Pancreas (tissue), 10 donors: ENCODE measurements around the gene LMO1. TPM values are rescaled to one million over a fixed set of nuclear protein-coding genes. Genes with fewer than 3 reads are reported as not detected.
A peak's percentile ranks its signal among the peaks of the same experiment; 100 is the strongest.

Experiments used
- ATAC-seq, 4 donors: fragments of 200-7000 bp; cut with Tn5 transposase; one replicate each; pipeline versions ENCODE4 v1.8.0 to v1.9.1; 2020; ENCODE audit warnings: mild to moderate bottlenecking in 4 of 4, moderate library complexity in 4 of 4
- DNase-seq, 6 donors: peaks; one replicate each; pipeline ENCODE4 v3.0.0-alpha.2; 2020
- FAIRE-seq: peaks from 2 replicates; lab custom pipeline; 2012; peaks lifted over from hg19 to GRCh38; lab: Jason Lieb, UNC
- H3K27ac ChIP-seq, 4 donors: fragments of 200-600 bp; sonication (generic); 1 replicate in 3 of 4; 2 replicates in 1 of 4; pipeline versions ENCODE4 v1.5.0 to v1.8.0; 2020
- H3K27me3 ChIP-seq, 4 donors: fragments of 200-600 bp; one replicate each; pipeline ENCODE4 v1.8.0; 2021
- H3K36me3 ChIP-seq, 3 donors: fragments of 200-600 bp; sonication (generic) in 1 of 3; one replicate each; pipeline versions ENCODE4 v1.5.0 to v1.8.0; 2020 to 2021
- H3K4me1 ChIP-seq, 3 donors: fragments of 200-600 bp; one replicate each; pipeline ENCODE4 v1.8.0; 2021
- H3K4me3 ChIP-seq, 4 donors: fragments of 200-600 bp; sonication (generic) in 2 of 4; one replicate each; pipeline versions ENCODE4 v1.5.0 to v1.8.0; 2020 to 2021
- H3K9me3 ChIP-seq, 4 donors: fragments of 200-600 bp; one replicate each; pipeline ENCODE4 v1.8.0; 2021
- CTCF ChIP-seq, 4 donors: fragments of 200-600 bp; sonication (generic) in 3 of 4; IDR thresholded peaks; one replicate each; pipeline versions ENCODE4 v1.5.0 to v1.8.0; 2021; ENCODE audit warnings: antibody characterized with exemption in 4 of 4
- WGBS, 2 donors: extraction: QIAGEN DNeasy Blood & Tissue Kit; methylation state at CpG; one replicate each; pipeline ENCODE4 v1.1.7; 2013; 5-methylcytosine and 5-hydroxymethylcytosine counted together
- intact Hi-C, 3 donors: fragments of 100-400 bp; cut with DNase I; formaldehyde crosslinking; loops; one replicate each; pipeline versions ENCODE4 v1.11.1 to v1.14.2; 2022
- polyA plus RNA-seq, 2 donors: library from polyadenylated mRNA; stranded (reverse); fragments of 200-250 nt; gene quantifications; one replicate each; pipeline ENCODE4 v1.2.3, GENCODE V29; 2013
- total RNA-seq, 6 donors: library from RNA; stranded (reverse); fragmentation: NEBNext Ultra II Directional in 4 of 6; extraction: Animal tissue kit (Norgen Biotek cat#: 25700) in 4 of 6; gene quantifications; one replicate each; pipeline versions ENCODE4 v1.2.1 to v1.2.4, GENCODE V29; 2021 to 2023
- donor health status: healthy with polysubstance abuse.
- donor health status: DM: no; HTN: no; CAD: no; lungs with moderate emphysema.
- donor health status: DM: no; HTN: no; CAD: no.
- donor health status: control.
- donor health status: control.
- donor health status: Bipolar disorder and iron deficiency.
- donor health status: DM: yes; HTN: yes; CAD: no.
- donor health status: DM: no; HTN: no; CAD: no.
- donor health status: DM: no; HTN: no; CAD: no.
- donor health status: DM: yes; HTN: yes; CAD: no.

Gene LMO1
- total and polyA plus RNA-seq, 8 donors, result 0.14 to 6.8 (median 0.61) TPM

GRCh38 chr11:8192016-8192895 lies 71.4 kb downstream of the LMO1 start:
- no peaks in the 10 kb centered on the region for H3K9me3 ChIP-seq
- H3K27ac ChIP-seq, result no peak overlapping the region
- peak; percentile 76 to 87 (median 80) for TF ChIP-seq CTCF (IDR thresholded peaks at IDR 0.05)
- no peak overlapping the region for H3K4me3 ChIP-seq
- peaks cover 0 to 2% (median 0%) of the 10 kb centered on the region in 4 donors for H3K27me3 ChIP-seq
- H3K36me3 ChIP-seq, result no peaks in the 10 kb centered on the region
- ATAC-seq (peak; percentile 83 to 97 (median 96)), DNase-seq (peak in 5 of 6 donors; percentile 37 to 78 (median 68)), FAIRE-seq (no peak)
- H3K4me1 ChIP-seq, result no peaks in the 10 kb centered on the region
- 65 to 66% methylated on average over 19 of the region's 19 CpGs for WGBS, 2 donors
- intact Hi-C loops, result loop anchor here in 1 of 3 donors (10.0 kb wide), 1 partner anchor 373 kb away; no protein-coding TSS in a partner anchor

GRCh38 chr11:8190431-8190830 lies 73.2 kb downstream of the LMO1 start:
- TF ChIP-seq CTCF (IDR thresholded peaks at IDR 0.05), result no peak
- no peak overlapping the region for H3K27ac ChIP-seq
- no peak for FAIRE-seq
- no peaks in the 10 kb centered on the region for H3K36me3 ChIP-seq
- no peak for DNase-seq
- H3K4me1 ChIP-seq, result no peaks in the 10 kb centered on the region
- peaks cover 0 to 2% (median 0%) of the 10 kb centered on the region in 4 donors for H3K27me3 ChIP-seq
- no peak overlapping the region for H3K4me3 ChIP-seq
- ATAC-seq, result no peak
- WGBS, 2 donors, result 43 to 50% methylated on average over 2 of the region's 2 CpGs
- no peaks in the 10 kb centered on the region for H3K9me3 ChIP-seq
- intact Hi-C loops, result loop anchor here in 1 of 3 donors (10.0 kb wide), 1 partner anchor 374 kb away; no protein-coding TSS in a partner anchor

GRCh38 chr11:8186429-8186828 lies 77.2 kb downstream of the LMO1 start:
- Histone ChIP-seq H3K9me3 (no peaks in the 10 kb centered on the region), H3K36me3 (no peaks in the 10 kb centered on the region), H3K4me3 (no peak overlapping the region), H3K4me1 (no peaks in the 10 kb centered on the region), H3K27me3 (peaks cover 0 to 2% (median 0%) of the 10 kb centered on the region in 4 donors), H3K27ac (no peak overlapping the region)
- FAIRE-seq, result no peak
- intact Hi-C loops, result no loop called here
- no peak for TF ChIP-seq CTCF (IDR thresholded peaks at IDR 0.05)
- no peak for DNase-seq
- ATAC-seq, result no peak
- 76 to 85% methylated on average over 2 of the region's 2 CpGs for WGBS, 2 donors

- Histone ChIP-seq H3K27me3 (peaks cover 0 to 2% (median 0%) of the 10 kb centered on the region in 4 donors), H3K4me3 (no peak overlapping the region), H3K9me3 (no peaks in the 10 kb centered on the region), H3K27ac (no peak overlapping the region), H3K36me3 (no peaks in the 10 kb centered on the region), H3K4me1 (no peaks in the 10 kb centered on the region)
- intact Hi-C loops, result no loop called here
- FAIRE-seq, result no peak
- no peak for TF ChIP-seq CTCF (IDR thresholded peaks at IDR 0.05)
- no peak for ATAC-seq
- DNase-seq, result no peak
- WGBS, 2 donors, result 58 to 61% methylated on average over 5 of the region's 5 CpGs
Observed at GRCh38 chr11:8183111-8183510, 80.6 kb downstream of the LMO1 start.

GRCh38 chr11:8180469-8180868 lies 83.2 kb downstream of the LMO1 start:
- H3K4me1 ChIP-seq, result no peaks in the 10 kb centered on the region
- no peaks in the 10 kb centered on the region for H3K36me3 ChIP-seq
- H3K27me3 ChIP-seq, result no peaks in the 10 kb centered on the region
- H3K9me3 ChIP-seq, result no peaks in the 10 kb centered on the region
- FAIRE-seq, result no peak
- intact Hi-C loops, result no loop called here
- no peak for ATAC-seq
- no peak for TF ChIP-seq CTCF (IDR thresholded peaks at IDR 0.05)
- H3K4me3 ChIP-seq, result no peak overlapping the region
- WGBS, 2 donors, result 56 to 60% methylated on average over 4 of the region's 4 CpGs
- DNase-seq, result no peak
- H3K27ac ChIP-seq, result no peak overlapping the region
